ENCODE results near the gene VTI1A. TPM values are rescaled to one million over a fixed set of nuclear protein-coding genes. Genes with fewer than 3 reads are reported as not detected.
A peak's percentile ranks its signal among the peaks of the same experiment; 100 is the strongest.

VTI1A gene
- total and polyA plus RNA-seq, 2 of the 4 experiments (the other 2 are of a cell fraction), result 9.7 to 24.9 TPM

DNA sequence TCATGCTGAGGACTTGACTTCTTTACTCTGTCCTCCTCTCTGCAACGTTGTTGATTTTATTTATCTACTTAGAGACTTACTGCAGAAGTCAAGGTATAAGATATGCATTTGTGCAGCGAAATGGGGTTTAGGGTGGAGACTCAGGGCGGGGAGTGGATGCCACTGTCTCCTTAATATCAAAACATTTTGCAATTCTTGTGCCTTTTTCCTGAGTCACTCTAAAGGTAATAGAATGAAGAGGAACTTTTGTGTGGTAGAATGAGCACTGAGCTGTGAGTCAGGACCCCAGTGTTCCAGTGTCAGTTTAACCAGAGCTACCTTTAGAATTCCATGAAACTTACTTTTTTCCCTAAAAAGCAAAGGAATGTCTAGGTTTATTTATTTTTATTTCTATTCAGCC is 78.2 kb downstream of the VTI1A start:
- H3K4me1 ChIP-seq (ENCODE audit: control insufficient read depth, insufficient read depth, low read length), result peaks cover 9% of the 10 kb centered on the region
- POLR2A ChIA-PET (ENCODE audit: unreplicated experiment), result no interaction called here

More for the DNA sequence above, 78.2 kb downstream of the VTI1A start:
- dilution Hi-C loops (cut with HindIII; ENCODE audit: low sequenced_read_pairs, unreplicated experiment) (no loop called here), in situ Hi-C loops (cut with MboI; ENCODE audit: low sequenced_read_pairs) (no loop called here), intact Hi-C loops (cut with micrococcal nuclease) (no loop called here)
- no peak overlapping the region for H3K27ac ChIP-seq (ENCODE audit: insufficient read depth, low read length)
- H3K9me3 ChIP-seq (ENCODE audit: control insufficient read depth, insufficient read depth, low read length), result no peaks in the 10 kb centered on the region
- DNase-seq (no peak), ATAC-seq (ENCODE audit: low read depth) (peak; percentile 42; the same call in 1 of the 2 replicates)
- H3K79me1 ChIP-seq (ENCODE audit: low read depth in 1 of 2, low read length in 2 of 2), result peaks cover 0 to 8% of the 10 kb centered on the region in 2 experiments; a peak in 2 of 4 replicates
- no peak overlapping the region for H2AK5ac ChIP-seq (ENCODE audit: low read depth, low read length)
- no peak overlapping the region for H2AK9ac ChIP-seq (replicated peaks; ENCODE audit: low read depth, low read length, poor library complexity)
- H3K56ac ChIP-seq (ENCODE audit: extremely low read depth, insufficient read depth, low read length), result no peak overlapping the region
- no peak overlapping the region for H2BK15ac ChIP-seq (ENCODE audit: low read depth, low read length)
- no peak overlapping the region for H2BK20ac ChIP-seq (ENCODE audit: low read depth, low read length)
- no peak overlapping the region for H2BK5ac ChIP-seq (ENCODE audit: low read depth, low read length, poor library complexity, severe bottlenecking)
- no CpG with 5 or more reads among the region's 3 CpGs for WGBS, 2 experiments (ENCODE audit: extremely low coverage in 2 of 2, insufficient read length in 1 of 2)
- no peaks in the 10 kb centered on the region for H3K27me3 ChIP-seq (ENCODE audit: control insufficient read depth, insufficient read depth, low read length)
- peak overlapping the region; percentile 31 for H2BK120ac ChIP-seq (ENCODE audit: low read depth, low read length)
- H4K20me1 ChIP-seq (ENCODE audit: insufficient read depth, low read length), result no peaks in the 10 kb centered on the region
- H4K91ac ChIP-seq (ENCODE audit: insufficient read depth, low read depth, low read length), result no peak overlapping the region
- no peak for TF ChIP-seq RFX5 (IDR thresholded peaks at IDR 0.05; ENCODE audit: low read depth, low read length)
- no peak for TF ChIP-seq NFE2L2 (IDR thresholded peaks at IDR 0.05; ENCODE audit: low read depth, low read length)
- no peak for TF ChIP-seq SMC3 (IDR thresholded peaks at IDR 0.05; ENCODE audit: low read depth, low read length)
- TF ChIP-seq, protein P1, sequence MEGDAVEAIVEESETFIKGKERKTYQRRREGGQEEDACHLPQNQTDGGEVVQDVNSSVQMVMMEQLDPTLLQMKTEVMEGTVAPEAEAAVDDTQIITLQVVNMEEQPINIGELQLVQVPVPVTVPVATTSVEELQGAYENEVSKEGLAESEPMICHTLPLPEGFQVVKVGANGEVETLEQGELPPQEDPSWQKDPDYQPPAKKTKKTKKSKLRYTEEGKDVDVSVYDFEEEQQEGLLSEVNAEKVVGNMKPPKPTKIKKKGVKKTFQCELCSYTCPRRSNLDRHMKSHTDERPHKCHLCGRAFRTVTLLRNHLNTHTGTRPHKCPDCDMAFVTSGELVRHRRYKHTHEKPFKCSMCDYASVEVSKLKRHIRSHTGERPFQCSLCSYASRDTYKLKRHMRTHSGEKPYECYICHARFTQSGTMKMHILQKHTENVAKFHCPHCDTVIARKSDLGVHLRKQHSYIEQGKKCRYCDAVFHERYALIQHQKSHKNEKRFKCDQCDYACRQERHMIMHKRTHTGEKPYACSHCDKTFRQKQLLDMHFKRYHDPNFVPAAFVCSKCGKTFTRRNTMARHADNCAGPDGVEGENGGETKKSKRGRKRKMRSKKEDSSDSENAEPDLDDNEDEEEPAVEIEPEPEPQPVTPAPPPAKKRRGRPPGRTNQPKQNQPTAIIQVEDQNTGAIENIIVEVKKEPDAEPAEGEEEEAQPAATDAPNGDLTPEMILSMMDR (conservative IDR thresholded peaks at IDR 0.05; ENCODE audit: low read depth, low read length), result no peak
- TF ChIP-seq, protein P2, sequence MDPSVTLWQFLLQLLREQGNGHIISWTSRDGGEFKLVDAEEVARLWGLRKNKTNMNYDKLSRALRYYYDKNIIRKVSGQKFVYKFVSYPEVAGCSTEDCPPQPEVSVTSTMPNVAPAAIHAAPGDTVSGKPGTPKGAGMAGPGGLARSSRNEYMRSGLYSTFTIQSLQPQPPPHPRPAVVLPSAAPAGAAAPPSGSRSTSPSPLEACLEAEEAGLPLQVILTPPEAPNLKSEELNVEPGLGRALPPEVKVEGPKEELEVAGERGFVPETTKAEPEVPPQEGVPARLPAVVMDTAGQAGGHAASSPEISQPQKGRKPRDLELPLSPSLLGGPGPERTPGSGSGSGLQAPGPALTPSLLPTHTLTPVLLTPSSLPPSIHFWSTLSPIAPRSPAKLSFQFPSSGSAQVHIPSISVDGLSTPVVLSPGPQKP (IDR thresholded peaks at IDR 0.05; ENCODE audit: borderline replicate concordance, low read depth, low read length), result no peak
- TF ChIP-seq MXI1 (IDR thresholded peaks at IDR 0.05; ENCODE audit: borderline replicate concordance, low read depth, low read length), result no peak
- TF ChIP-seq MAFK (IDR thresholded peaks at IDR 0.05; ENCODE audit: low read depth, low read length), result no peak
- TF ChIP-seq, protein P3, sequence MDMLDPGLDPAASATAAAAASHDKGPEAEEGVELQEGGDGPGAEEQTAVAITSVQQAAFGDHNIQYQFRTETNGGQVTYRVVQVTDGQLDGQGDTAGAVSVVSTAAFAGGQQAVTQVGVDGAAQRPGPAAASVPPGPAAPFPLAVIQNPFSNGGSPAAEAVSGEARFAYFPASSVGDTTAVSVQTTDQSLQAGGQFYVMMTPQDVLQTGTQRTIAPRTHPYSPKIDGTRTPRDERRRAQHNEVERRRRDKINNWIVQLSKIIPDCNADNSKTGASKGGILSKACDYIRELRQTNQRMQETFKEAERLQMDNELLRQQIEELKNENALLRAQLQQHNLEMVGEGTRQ (IDR thresholded peaks at IDR 0.05; ENCODE audit: low read depth, low read length), result no peak
- no peak for TF ChIP-seq RAD21 (IDR thresholded peaks at IDR 0.05; ENCODE audit: low read length)
- no peak for TF ChIP-seq CEBPB (IDR thresholded peaks at IDR 0.05; ENCODE audit: low read depth, low read length)
- no peak for TF ChIP-seq RCOR1 (IDR thresholded peaks at IDR 0.05; ENCODE audit: insufficient replicate concordance, low read length)
- TF ChIP-seq FOS (IDR thresholded peaks at IDR 0.05; ENCODE audit: low read depth, low read length), result no peak
- TF ChIP-seq CHD1 (IDR thresholded peaks at IDR 0.05; ENCODE audit: low read depth, low read length), result no peak
- TF ChIP-seq MAZ (IDR thresholded peaks at IDR 0.05; ENCODE audit: borderline replicate concordance, low read depth, low read length), result no peak
- TF ChIP-seq BHLHE40 (IDR thresholded peaks at IDR 0.05; ENCODE audit: low read depth, low read length), result no peak
- no peak for TF ChIP-seq POLR2A (IDR thresholded peaks at IDR 0.05; ENCODE audit: low read depth, low read length)
- H3K9ac ChIP-seq (ENCODE audit: low read depth, low read length), result no peak overlapping the region
- peak overlapping the region; percentile 11; the same call in 1 of the 2 replicates for H3K23ac ChIP-seq (ENCODE audit: low read depth, low read length)
- H4K8ac ChIP-seq (ENCODE audit: low read depth in 2 of 2, low read length in 2 of 2), result no peak overlapping the region
- CTCF ChIA-PET, result no interaction called here
- H3K18ac ChIP-seq (ENCODE audit: low read depth, low read length), result no peak overlapping the region; the same call in 1 of the 2 replicates
- no peaks in the 10 kb centered on the region for H3K36me3 ChIP-seq (ENCODE audit: control insufficient read depth, insufficient read depth, low read length)
- peak overlapping the region; percentile 61 for H3K4ac ChIP-seq (ENCODE audit: low read depth, low read length)
- H3K4me3 ChIP-seq (ENCODE audit: insufficient read depth, low read depth, low read length), result no peak overlapping the region
- peaks cover 4% of the 10 kb centered on the region; the same call in 1 of the 2 replicates for H3K9me1 ChIP-seq (ENCODE audit: insufficient read depth, low read length)
- H3K4me2 ChIP-seq (ENCODE audit: low read depth, low read length), result peak overlapping the region; percentile 10; the same call in 1 of the 2 replicates
- no TSS peak for BruUV-seq (replicated peaks)
- no peak overlapping the region for H4K5ac ChIP-seq (ENCODE audit: low read depth, low read length)
- no peak overlapping the region for H2AFZ ChIP-seq (replicated peaks; ENCODE audit: low read length, poor library complexity)
- H3K14ac ChIP-seq (replicated peaks; ENCODE audit: low read depth, low read length), result no peak overlapping the region

Data from IMR-90 (cell line).